ENCODE results near the gene LENEP.

Gene LENEP

GRCh38 chr1:155019377-155020245 lies 26.2 kb downstream of the LENEP start:
- TF ChIP-seq, protein P1, sequence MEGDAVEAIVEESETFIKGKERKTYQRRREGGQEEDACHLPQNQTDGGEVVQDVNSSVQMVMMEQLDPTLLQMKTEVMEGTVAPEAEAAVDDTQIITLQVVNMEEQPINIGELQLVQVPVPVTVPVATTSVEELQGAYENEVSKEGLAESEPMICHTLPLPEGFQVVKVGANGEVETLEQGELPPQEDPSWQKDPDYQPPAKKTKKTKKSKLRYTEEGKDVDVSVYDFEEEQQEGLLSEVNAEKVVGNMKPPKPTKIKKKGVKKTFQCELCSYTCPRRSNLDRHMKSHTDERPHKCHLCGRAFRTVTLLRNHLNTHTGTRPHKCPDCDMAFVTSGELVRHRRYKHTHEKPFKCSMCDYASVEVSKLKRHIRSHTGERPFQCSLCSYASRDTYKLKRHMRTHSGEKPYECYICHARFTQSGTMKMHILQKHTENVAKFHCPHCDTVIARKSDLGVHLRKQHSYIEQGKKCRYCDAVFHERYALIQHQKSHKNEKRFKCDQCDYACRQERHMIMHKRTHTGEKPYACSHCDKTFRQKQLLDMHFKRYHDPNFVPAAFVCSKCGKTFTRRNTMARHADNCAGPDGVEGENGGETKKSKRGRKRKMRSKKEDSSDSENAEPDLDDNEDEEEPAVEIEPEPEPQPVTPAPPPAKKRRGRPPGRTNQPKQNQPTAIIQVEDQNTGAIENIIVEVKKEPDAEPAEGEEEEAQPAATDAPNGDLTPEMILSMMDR (IDR thresholded peaks at IDR 0.05; ENCODE audit: low read depth, low read length), result no peak
- no peak overlapping the region for H3K4me3 ChIP-seq (ENCODE audit: low read depth, low read length)
- no peak for DNase-seq (ENCODE audit: low read depth, low spot score)

DNA sequence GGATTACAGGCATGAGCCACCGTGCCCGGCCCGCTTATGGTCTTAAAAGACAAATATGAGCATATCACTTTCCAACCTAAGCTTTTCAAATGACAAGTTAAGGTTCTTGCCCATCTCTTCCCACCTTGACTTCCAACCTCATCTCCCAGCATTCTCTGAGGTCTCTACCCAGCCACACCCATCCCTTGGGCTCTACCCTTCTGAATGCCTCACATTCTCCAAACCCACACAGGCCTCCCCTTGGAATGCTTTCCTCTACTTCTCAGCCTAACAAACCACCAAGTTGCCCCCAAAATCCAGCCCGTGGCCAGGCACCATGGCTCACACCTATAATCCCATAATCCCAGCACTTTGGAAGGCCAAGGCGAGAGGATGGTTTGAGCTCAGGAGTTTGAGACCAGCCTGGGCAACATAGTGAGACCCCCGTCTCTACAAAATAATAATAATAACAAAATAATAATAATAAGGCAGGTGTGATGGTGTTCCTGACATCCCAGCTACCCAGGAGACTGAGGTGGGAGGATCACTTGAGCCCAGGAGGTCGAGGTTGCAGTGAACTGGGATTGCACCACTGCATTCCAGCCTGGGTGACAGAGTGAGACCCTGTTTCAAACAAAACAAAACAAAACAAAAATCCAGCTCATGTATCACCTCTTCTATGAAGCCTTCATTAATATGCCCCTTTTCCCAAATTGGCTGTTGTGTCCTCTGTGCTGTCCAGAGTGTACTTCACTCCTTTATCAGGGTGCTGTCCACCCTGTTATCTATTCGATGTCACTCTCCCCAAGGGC lies 28.9 kb downstream of the LENEP start:
- TF ChIP-seq, protein P1 (IDR thresholded peaks at IDR 0.05; ENCODE audit: low read depth, low read length), result no peak
- in situ Hi-C loops (cut with HindIII; ENCODE audit: low sequenced_read_pairs), result no loop called here
- no peak for DNase-seq (ENCODE audit: low read depth, low spot score)
- no peak overlapping the region for H3K4me3 ChIP-seq (ENCODE audit: low read depth, low read length)

More at GRCh38 chr1:155019377-155020245, 26.2 kb downstream of the LENEP start:
- in situ Hi-C loops (cut with HindIII; ENCODE audit: low sequenced_read_pairs), result no loop called here

GRCh38 chr1:155022927-155023236 lies 29.5 kb downstream of the LENEP start:
- in situ Hi-C loops (cut with HindIII; ENCODE audit: low sequenced_read_pairs), result no loop called here
- TF ChIP-seq, protein P1 (IDR thresholded peaks at IDR 0.05; ENCODE audit: low read depth, low read length), result no peak
- no peak for DNase-seq (ENCODE audit: low read depth, low spot score)
- H3K4me3 ChIP-seq (ENCODE audit: low read depth, low read length), result no peak overlapping the region

GRCh38 chr1:155023627-155024026 lies 30.2 kb downstream of the LENEP start:
- in situ Hi-C loops (cut with HindIII; ENCODE audit: low sequenced_read_pairs), result no loop called here
- no peak for DNase-seq (ENCODE audit: low read depth, low spot score)
- TF ChIP-seq, protein P1 (IDR thresholded peaks at IDR 0.05; ENCODE audit: low read depth, low read length), result no peak
- H3K4me3 ChIP-seq (ENCODE audit: low read depth, low read length), result no peak overlapping the region

GRCh38 chr1:155024315-155024714 lies 30.9 kb downstream of the LENEP start:
- H3K4me3 ChIP-seq (ENCODE audit: low read depth, low read length), result no peak overlapping the region
- TF ChIP-seq, protein P1 (IDR thresholded peaks at IDR 0.05; ENCODE audit: low read depth, low read length), result no peak
- DNase-seq (ENCODE audit: low read depth, low spot score), result no peak
- in situ Hi-C loops (cut with HindIII; ENCODE audit: low sequenced_read_pairs), result no loop called here

GRCh38 chr1:155026154-155026553 lies 32.8 kb downstream of the LENEP start:
- no peak overlapping the region for H3K4me3 ChIP-seq (ENCODE audit: low read depth, low read length)
- TF ChIP-seq, protein P1 (IDR thresholded peaks at IDR 0.05; ENCODE audit: low read depth, low read length), result no peak
- in situ Hi-C loops (cut with HindIII; ENCODE audit: low sequenced_read_pairs), result no loop called here
- no peak for DNase-seq (ENCODE audit: low read depth, low spot score)

All from astrocyte of the spinal cord (primary cell).